GM12865 (cell line): ENCODE data around the gene MT3.

Experiments used
- DNase-seq: peaks from one replicate; pipeline ENCODE4 v3.0.0; 2010; ENCODE audit warnings: low read depth
- H3K4me3 ChIP-seq: 2 replicates; pipeline ENCODE4 v1.5.1; 2011; ENCODE audit warnings: mild to moderate bottlenecking, low read depth, low read length, control low read depth
- CTCF ChIP-seq: IDR thresholded peaks from 2 replicates; pipeline ENCODE4 v1.5.1; 2011; ENCODE audit warnings: low read length, control low read depth, low read depth, inconsistent platforms; ENCODE audit not compliant: insufficient read depth; ENCODE audit errors: missing control alignments

Gene MT3

DNA sequence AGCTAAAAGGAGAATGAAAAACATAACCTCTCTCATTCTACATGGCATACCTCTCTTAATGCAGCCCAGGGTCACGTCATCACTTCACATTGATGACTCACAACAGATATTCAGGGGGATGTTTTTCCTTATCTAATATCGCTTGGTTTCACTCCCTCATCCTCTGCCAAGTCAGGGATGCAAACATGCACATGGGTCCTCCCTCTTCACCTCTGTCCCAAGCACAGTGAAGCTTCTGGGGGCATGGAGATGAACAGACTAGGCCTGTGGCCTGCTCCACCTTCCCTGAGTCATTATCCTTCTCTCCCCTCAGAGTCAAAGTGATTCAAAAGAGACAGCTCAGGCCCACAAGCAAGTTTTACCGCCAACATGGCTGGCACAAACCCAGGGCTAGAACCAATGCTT is 16.7 kb downstream of the MT3 start:
- H3K4me3 ChIP-seq: no peak overlapping the region
- TF ChIP-seq CTCF: no peak
- no peak for DNase-seq

- no peak overlapping the region for H3K4me3 ChIP-seq
- no peak for DNase-seq
- TF ChIP-seq CTCF: no peak
Measured at GRCh38 chr16:56606476-56607108, 17.3 kb downstream of the MT3 start.

GRCh38 chr16:56607109-56607618 is 17.8 kb downstream of the MT3 start:
- TF ChIP-seq CTCF: no peak
- H3K4me3 ChIP-seq: no peak overlapping the region
- no peak for DNase-seq

DNA sequence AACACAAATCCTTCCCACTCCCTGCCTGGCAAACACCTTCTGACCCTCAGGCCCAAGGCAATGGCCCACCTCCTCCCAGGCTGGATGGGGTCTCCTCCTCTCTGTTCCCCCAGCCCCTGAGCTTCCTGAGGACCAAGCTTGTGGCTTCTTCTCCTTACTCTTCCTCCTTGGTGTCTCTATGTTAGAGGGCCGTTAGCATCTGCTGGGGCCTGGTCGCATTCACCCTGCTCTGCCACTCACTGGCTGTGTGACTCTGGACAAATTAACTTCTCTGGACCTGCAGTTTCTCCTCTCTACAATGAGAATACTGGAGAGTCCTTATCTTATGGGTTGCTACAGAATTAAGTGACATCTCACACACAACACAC is 18.3 kb downstream of the MT3 start:
- TF ChIP-seq CTCF: no peak
- H3K4me3 ChIP-seq: no peak overlapping the region
- DNase-seq: no peak

DNA sequence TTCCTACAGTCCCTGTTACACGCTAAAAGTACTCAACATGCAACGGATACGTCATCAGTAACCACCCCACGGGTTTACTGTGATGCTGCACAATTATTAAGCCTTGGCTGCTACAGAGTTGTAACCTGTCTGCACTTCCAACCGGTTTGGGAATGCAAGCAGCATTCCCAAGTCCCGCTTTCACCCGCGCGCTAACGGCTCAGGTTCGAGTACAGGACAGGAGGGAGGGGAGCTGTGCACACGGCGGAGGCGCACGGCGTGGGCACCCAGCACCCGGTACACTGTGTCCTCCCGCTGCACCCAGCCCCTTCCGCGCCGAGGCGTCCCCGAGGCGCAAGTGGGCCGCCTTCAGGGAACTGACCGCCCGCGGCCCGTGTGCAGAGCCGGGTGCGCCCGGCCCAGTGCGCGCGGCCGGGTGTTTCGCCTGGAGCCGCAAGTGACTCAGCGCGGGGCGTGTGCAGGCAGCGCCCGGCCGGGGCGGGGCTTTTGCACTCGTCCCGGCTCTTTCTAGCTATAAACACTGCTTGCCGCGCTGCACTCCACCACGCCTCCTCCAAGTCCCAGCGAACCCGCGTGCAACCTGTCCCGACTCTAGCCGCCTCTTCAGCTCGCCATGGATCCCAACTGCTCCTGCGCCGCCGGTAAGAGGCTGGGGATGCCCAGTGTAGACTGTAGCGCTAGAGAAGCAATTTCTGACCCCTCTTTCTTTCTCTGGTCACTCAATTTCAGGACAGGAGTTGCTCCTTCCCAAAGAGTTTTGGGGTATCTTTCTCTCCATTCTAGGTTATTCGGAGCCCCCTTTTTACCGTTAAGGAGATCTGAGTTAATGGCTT is 18.9 kb downstream of the MT3 start, which contains the start of gene MT2A:
MT2A (plus strand) TSS at position 542 of the 833 bp plus-strand sequence; CDS start at position 614, 72 bp downstream.
- H3K4me3 ChIP-seq: peak within 1 kb of the TSS; percentile 69
- TF ChIP-seq CTCF: no peak
- peak; percentile 95 for DNase-seq

DNA sequence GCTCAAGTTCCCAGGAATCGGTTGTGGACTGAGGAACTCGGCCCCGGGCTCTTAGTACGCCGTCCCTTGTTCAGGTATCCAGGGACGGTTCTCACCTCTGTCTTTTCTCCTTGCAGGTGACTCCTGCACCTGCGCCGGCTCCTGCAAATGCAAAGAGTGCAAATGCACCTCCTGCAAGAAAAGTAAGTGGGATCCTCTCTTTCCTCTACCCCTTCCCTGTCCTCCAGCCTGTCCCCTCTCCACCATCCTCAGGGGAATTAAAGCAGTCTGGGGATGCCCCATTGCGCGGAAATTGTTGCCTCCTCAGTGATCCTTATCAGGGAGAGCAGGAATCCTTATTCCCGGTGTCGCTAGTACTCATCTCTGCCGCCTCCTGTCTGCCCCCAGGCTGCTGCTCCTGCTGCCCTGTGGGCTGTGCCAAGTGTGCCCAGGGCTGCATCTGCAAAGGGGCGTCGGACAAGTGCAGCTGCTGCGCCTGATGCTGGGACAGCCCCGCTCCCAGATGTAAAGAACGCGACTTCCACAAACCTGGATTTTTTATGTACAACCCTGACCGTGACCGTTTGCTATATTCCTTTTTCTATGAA is 19.6 kb downstream of the MT3 start:
- no peak for DNase-seq
- peak overlapping the region; percentile 69 for H3K4me3 ChIP-seq
- TF ChIP-seq CTCF: no peak
